GM23248 (cell line): ENCODE measurements around the gene SLC48A1. TPM values are rescaled to one million over a fixed set of nuclear protein-coding genes. Genes with fewer than 3 reads are reported as not detected.

Experiments used
- DNase-seq: peaks from one replicate; pipeline ENCODE4 v3.0.0-alpha.2; 2015
- H2AFZ ChIP-seq: fragments of 200-600 bp; sonication (generic); 2 replicates; pipeline ENCODE4 v1.6.1; 2016; ENCODE audit warnings: antibody characterized with exemption
- H3F3A ChIP-seq: fragments of 200-600 bp; sonication (generic); 2 replicates; pipeline ENCODE4 v1.6.1; 2016; ENCODE audit warnings: mild to moderate bottlenecking, antibody characterized with exemption, mixed run types; ENCODE audit not compliant: insufficient read depth
- H3K27ac ChIP-seq: fragments of 200-600 bp; sonication (generic); 2 replicates; pipeline ENCODE4 v1.5.1; 2016; ENCODE audit warnings: mild to moderate bottlenecking
- H3K27me3 ChIP-seq: fragments of 200-600 bp; sonication (generic); replicated peaks from 2 replicates; pipeline ENCODE4 v1.6.1; 2016; ENCODE audit warnings: mild to moderate bottlenecking; ENCODE audit not compliant: insufficient read depth
- H3K36me3 ChIP-seq: fragments of 200-600 bp; sonication (generic); 2 replicates; pipeline ENCODE4 v1.6.1; 2016; ENCODE audit warnings: low read depth, mild to moderate bottlenecking
- H3K4me1 ChIP-seq: fragments of 200-600 bp; sonication (generic); 2 replicates; pipeline ENCODE4 v1.6.1; 2016; ENCODE audit warnings: mild to moderate bottlenecking; ENCODE audit not compliant: insufficient read depth
- H3K4me2 ChIP-seq: fragments of 200-600 bp; sonication (generic); one replicate; pipeline ENCODE4 v1.6.1; 2016; ENCODE audit warnings: mild to moderate bottlenecking; ENCODE audit not compliant: unreplicated experiment
- H3K4me3 ChIP-seq: fragments of 200-600 bp; sonication (generic); 2 replicates; pipeline ENCODE4 v1.5.1; 2016; ENCODE audit warnings: mild to moderate bottlenecking
- H3K79me2 ChIP-seq: fragments of 200-600 bp; sonication (generic); 2 replicates; pipeline ENCODE4 v1.6.1; 2016; ENCODE audit warnings: mild to moderate bottlenecking; ENCODE audit not compliant: insufficient read depth
- H3K9ac ChIP-seq: fragments of 200-600 bp; sonication (generic); 2 replicates; pipeline ENCODE4 v1.6.1; 2016; ENCODE audit warnings: mild to moderate bottlenecking
- H3K9me2 ChIP-seq: fragments of 200-600 bp; sonication (generic); 2 replicates; pipeline ENCODE4 v1.6.1; 2016; ENCODE audit warnings: mixed run types, mild to moderate bottlenecking, moderate library complexity; ENCODE audit not compliant: insufficient read depth
- H3K9me3 ChIP-seq: fragments of 200-600 bp; sonication (generic); one replicate; pipeline ENCODE4 v1.6.1; 2017; ENCODE audit warnings: low read depth
- H4K20me1 ChIP-seq: fragments of 200-600 bp; sonication (generic); 2 replicates; pipeline ENCODE4 v1.6.0; 2016; ENCODE audit not compliant: insufficient read depth
- EZH2 ChIP-seq: fragments of 200-600 bp; sonication (generic); IDR thresholded peaks from 2 replicates; pipeline ENCODE4 v1.6.1; 2018; ENCODE audit warnings: antibody characterized with exemption, mild to moderate bottlenecking; ENCODE audit not compliant: insufficient read depth, poor library complexity, severe bottlenecking
- EZH2phosphoT487 ChIP-seq: fragments of 200-600 bp; sonication (generic); IDR thresholded peaks from 2 replicates; pipeline ENCODE4 v1.6.1; 2018; ENCODE audit warnings: antibody characterized with exemption, moderate library complexity, mild to moderate bottlenecking, low read depth; ENCODE audit not compliant: insufficient read depth
- WGBS, 2 experiments: methylation state at CpG; one replicate each; pipeline ENCODE4 v1.1.6; 2015 to 2017; ENCODE audit warnings: low lambda C conversion rate in 2 of 2, low coverage in 1 of 2; ENCODE audit errors: missing lambda C conversion rate in 2 of 2; 5-methylcytosine and 5-hydroxymethylcytosine counted together
- in situ Hi-C: fragments of 300-500 bp; cut with MboI; formaldehyde crosslinking; loops from 2 replicates; pipeline ENCODE4 v1.15.0; 2020
- polyA plus RNA-seq: library from polyadenylated mRNA; unstranded; fragments of >200 nt; fragmentation: Nextera tagmentation; extraction: Ambion mirVana; gene quantifications from 2 replicates; pipeline ENCODE4 v1.2.1, GENCODE V29; 2016
- total RNA-seq: library from RNA; depleted of rRNA; stranded (reverse); fragments of >200 nt; shearing (Covaris generic); gene quantifications from 2 replicates; pipeline ENCODE4 v1.2.3, GENCODE V29; 2014

The SLC48A1 gene
- total and polyA plus RNA-seq, 2 experiments from 2014 or later, result 16.4 to 21.8 TPM

DNA sequence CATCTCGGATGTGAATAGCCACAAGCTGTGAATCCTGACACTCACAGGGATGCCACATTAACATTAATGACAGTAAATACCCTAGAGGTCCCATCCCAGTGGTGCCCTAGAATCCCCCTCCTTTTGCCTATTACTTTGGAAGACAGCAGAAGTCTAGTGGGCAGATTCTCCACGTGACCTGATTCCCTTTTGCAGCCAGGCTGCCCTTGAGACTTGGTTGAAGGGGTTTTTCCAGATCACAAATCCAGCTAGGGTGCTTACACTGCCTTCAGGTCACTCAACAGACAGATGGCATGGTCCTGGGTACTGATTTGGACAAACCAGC, 38.0 kb downstream of the SLC48A1 start:
- Histone ChIP-seq H3F3A (peaks cover 75% of the 10 kb centered on the region), H3K9me3 (no peaks in the 10 kb centered on the region), H3K27ac (peak overlapping the region; percentile 99), H3K79me2 (peaks cover 94% of the 10 kb centered on the region), H3K27me3 (no peaks in the 10 kb centered on the region), H3K36me3 (no peaks in the 10 kb centered on the region), H3K9ac (peak overlapping the region; percentile 85), H2AFZ (no peak overlapping the region), H3K9me2 (no peaks in the 10 kb centered on the region), H4K20me1 (peaks cover 6% of the 10 kb centered on the region; the same call in 1 of the 2 replicates), H3K4me3 (peak overlapping the region; percentile 54; the same call in 1 of the 2 replicates), H3K4me1 (peaks cover 84% of the 10 kb centered on the region), H3K4me2 (peak overlapping the region; percentile 81)
- WGBS, 2 experiments, result 45 to 66% methylated on average over 2 of the region's 2 CpGs
- TF ChIP-seq EZH2 (no peak), EZH2phosphoT487 (no peak)
- in situ Hi-C loops, result no loop called here
- no peak for DNase-seq

DNA sequence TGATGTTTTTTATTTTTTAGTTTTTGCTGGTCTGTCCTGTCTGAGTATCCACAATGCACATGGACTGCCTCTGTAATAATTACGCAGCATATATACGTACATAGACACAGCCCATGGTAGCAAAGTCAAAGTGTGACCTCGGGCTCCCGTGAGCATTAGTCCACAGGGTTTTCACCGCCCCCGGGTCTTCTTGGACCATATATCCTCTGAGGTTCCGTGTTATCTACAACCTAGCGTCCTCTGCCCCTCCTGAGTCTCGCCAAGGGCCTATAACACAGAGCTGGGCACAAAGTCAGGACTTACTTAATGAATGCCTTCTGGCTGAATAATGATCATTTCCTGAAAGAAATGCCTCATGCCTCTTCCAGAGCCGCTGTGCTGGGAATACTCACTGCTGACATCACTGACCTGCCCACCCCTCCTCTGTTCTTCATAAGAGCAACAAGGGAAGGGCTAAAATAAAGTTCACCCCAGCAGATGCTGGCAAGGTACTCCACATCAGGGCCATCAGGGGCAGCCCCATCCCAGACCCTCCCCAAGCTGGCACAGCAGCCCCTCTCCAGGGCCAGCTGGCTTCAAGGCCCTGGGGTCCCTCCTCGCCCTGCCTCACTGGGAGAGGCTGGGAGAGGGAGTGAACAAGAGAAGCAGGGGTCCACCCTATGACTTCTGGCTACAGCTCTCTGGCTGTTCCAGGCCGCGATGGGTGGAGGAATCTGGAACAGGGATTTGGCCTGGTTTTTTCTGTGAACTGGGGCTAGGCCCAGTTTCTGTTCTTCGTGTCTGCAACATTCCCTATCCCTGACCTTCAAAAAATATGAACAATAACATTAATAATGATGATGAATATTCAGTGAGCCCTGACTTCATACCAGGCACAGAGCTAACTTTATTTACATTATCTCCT, 38.8 kb downstream of the SLC48A1 start:
- peaks cover 94% of the 10 kb centered on the region for H3K79me2 ChIP-seq
- H3K27me3 ChIP-seq, result no peaks in the 10 kb centered on the region
- H3K27ac ChIP-seq, result peak overlapping the region; percentile 99
- peak overlapping the region; percentile 81 for H3K4me2 ChIP-seq
- in situ Hi-C loops, result no loop called here
- H4K20me1 ChIP-seq, result peaks cover 6% of the 10 kb centered on the region; the same call in 1 of the 2 replicates
- no peaks in the 10 kb centered on the region for H3K36me3 ChIP-seq
- H3K4me1 ChIP-seq, result peaks cover 86% of the 10 kb centered on the region
- peak overlapping the region; percentile 54 for H3K4me3 ChIP-seq
- no peak for TF ChIP-seq EZH2phosphoT487
- no peak for TF ChIP-seq EZH2
- H3K9ac ChIP-seq, result peak overlapping the region; percentile 85
- no peak overlapping the region for H2AFZ ChIP-seq
- WGBS, 2 experiments, result 2 to 3% methylated on average over 14 of the region's 14 CpGs
- no peaks in the 10 kb centered on the region for H3K9me3 ChIP-seq
- H3F3A ChIP-seq, result peaks cover 76% of the 10 kb centered on the region
- H3K9me2 ChIP-seq, result no peaks in the 10 kb centered on the region
- DNase-seq, result peak; percentile 92

DNA sequence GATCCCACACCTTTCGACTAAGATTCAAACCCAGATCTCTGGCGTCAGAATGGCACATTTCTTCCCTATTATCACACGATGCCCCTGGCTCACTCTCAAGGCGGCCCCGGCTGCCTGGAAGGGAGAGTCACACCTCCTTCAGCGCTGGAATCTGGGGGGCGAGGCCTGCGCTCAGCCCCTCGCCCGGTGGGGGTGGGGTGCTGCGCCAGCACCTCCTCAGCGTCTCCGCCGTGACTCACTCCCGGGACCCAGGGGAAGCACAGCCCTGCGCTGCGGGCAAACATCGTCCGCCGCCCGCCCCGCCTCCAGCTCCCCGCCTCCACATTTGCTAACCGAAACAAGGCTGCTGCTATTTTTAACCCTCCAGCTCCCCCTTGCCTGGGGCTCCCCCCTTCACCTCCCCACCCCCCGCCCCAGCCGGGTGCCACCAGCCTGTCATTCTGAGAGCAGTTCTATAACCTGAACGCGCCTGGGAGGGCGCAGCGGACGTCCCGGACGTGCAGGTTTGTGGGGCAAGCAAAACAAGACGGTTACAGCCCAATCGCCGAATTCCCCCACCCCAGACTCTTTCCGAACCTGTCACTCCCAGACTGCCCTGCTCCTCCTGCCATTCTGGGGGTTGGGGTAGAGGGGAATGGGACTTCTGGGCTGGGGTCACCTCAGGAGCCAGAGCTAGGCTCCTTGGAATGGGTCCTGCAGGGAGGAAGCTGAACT, 39.9 kb downstream of the SLC48A1 start:
- Histone ChIP-seq H3K9me2 (no peaks in the 10 kb centered on the region), H3F3A (peaks cover 76% of the 10 kb centered on the region), H3K27ac (peak overlapping the region; percentile 99), H3K9ac (peak overlapping the region; percentile 85), H3K9me3 (no peaks in the 10 kb centered on the region), H4K20me1 (no peaks in the 10 kb centered on the region), H3K79me2 (peaks cover 94% of the 10 kb centered on the region), H3K36me3 (no peaks in the 10 kb centered on the region), H3K4me2 (peak overlapping the region; percentile 81), H3K4me1 (peaks cover 81% of the 10 kb centered on the region), H3K27me3 (no peaks in the 10 kb centered on the region), H2AFZ (no peak overlapping the region), H3K4me3 (peak overlapping the region; percentile 54)
- TF ChIP-seq EZH2 (no peak), EZH2phosphoT487 (no peak)
- in situ Hi-C loops, result no loop called here
- DNase-seq, result peak; percentile 95
- 1% methylated on average over 16 to 35 of the region's 37 CpGs for WGBS, 2 experiments

DNA sequence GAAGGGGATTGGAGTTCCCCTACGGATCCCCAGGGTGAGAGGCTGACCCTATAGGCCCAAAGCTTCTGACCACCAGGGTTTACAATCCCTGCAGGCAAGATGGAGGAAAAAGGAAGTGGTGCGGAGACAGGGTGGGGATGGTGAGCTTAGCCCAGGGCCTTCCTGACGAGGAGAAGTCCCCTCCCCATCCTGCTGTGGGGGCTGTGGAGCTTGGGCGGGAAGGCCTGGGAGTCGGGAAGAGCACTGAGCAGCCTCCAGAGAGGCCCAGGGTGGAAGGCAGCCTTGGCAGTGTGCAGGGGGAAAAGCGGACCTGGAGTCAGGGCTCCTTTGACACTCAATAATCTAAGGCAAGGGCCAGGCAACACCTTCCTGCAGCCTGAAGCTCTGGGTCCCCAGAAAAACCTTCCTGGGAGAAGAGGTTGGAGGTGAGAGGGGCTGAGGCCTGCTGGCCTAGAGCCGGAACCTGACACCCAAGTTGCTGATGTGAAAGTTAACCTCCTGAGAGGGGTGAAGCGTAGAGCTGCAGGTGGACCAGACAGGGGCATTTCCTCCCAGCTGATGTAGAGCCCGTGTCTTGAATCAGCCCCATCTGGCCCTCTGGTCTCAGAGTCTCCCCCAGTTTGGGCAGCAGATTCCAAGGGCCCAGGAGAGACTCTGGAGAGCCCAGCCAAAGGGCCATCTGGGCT, 40.6 kb downstream of the SLC48A1 start:
- Histone ChIP-seq H3K79me2 (peaks cover 94% of the 10 kb centered on the region), H3K9me3 (no peaks in the 10 kb centered on the region), H3K4me3 (peak overlapping the region; percentile 54), H4K20me1 (no peaks in the 10 kb centered on the region), H3K4me1 (peaks cover 77% of the 10 kb centered on the region), H3K27me3 (no peaks in the 10 kb centered on the region), H3K36me3 (no peaks in the 10 kb centered on the region), H3K9me2 (no peaks in the 10 kb centered on the region), H2AFZ (no peak overlapping the region), H3K9ac (peak overlapping the region; percentile 85), H3K4me2 (peak overlapping the region; percentile 81), H3K27ac (peak overlapping the region; percentile 99), H3F3A (peaks cover 79% of the 10 kb centered on the region)
- WGBS, 2 experiments, result 31 to 34% methylated on average over 9 of the region's 9 CpGs
- DNase-seq, result no peak
- TF ChIP-seq EZH2phosphoT487, result no peak
- TF ChIP-seq EZH2, result no peak
- in situ Hi-C loops, result no loop called here
